Thymus (tissue), 11 donors: Measurements from ENCODE around the gene IGF2R. TPM values are rescaled to one million over a fixed set of nuclear protein-coding genes. Genes with fewer than 3 reads are reported as not detected.

Experiments
- DNase-seq, 9 donors: peaks; one replicate each; pipeline ENCODE4 v3.0.0-alpha.2; 2013; ENCODE audit warnings: low spot score in 9 of 9, low read depth in 6 of 9, missing footprints in 1 of 9
- H3K27ac ChIP-seq, 2 donors: one replicate each; pipeline ENCODE4 v1.5.1; 2013; ENCODE audit warnings: control low read depth in 1 of 2, low read depth in 1 of 2, low read length in 1 of 2, mild to moderate bottlenecking in 1 of 2, moderate library complexity in 1 of 2
- H3K27me3 ChIP-seq, 2 donors: one replicate each; pipeline ENCODE4 v1.5.1; 2013; ENCODE audit warnings: low read length in 1 of 2; ENCODE audit not compliant: control insufficient read depth in 2 of 2, insufficient read depth in 1 of 2
- H3K36me3 ChIP-seq, 2 donors: one replicate each; pipeline ENCODE4 v1.5.1; 2013; ENCODE audit warnings: low read length in 1 of 2, mild to moderate bottlenecking in 1 of 2, moderate library complexity in 1 of 2; ENCODE audit not compliant: control insufficient read depth in 2 of 2, insufficient read depth in 2 of 2
- H3K4me1 ChIP-seq, 2 donors: one replicate each; pipeline ENCODE4 v1.5.1; 2013; ENCODE audit warnings: low read length in 2 of 2; ENCODE audit not compliant: control insufficient read depth in 2 of 2, insufficient read depth in 2 of 2
- H3K4me3 ChIP-seq, 2 donors: one replicate each; pipeline ENCODE4 v1.5.1; 2013; ENCODE audit warnings: low read length in 2 of 2, control low read depth in 1 of 2, mild to moderate bottlenecking in 1 of 2
- H3K9me3 ChIP-seq, 2 donors: one replicate each; pipeline ENCODE4 v1.5.1; 2013; ENCODE audit warnings: low read length in 1 of 2, mild to moderate bottlenecking in 1 of 2; ENCODE audit not compliant: control insufficient read depth in 2 of 2, insufficient read depth in 1 of 2
- WGBS: extraction: QIAGEN DNeasy Blood & Tissue Kit; methylation state at CpG from one replicate; pipeline ENCODE4 v1.1.7; 2013; 5-methylcytosine and 5-hydroxymethylcytosine counted together
- polyA plus RNA-seq: library from polyadenylated mRNA; stranded (reverse); fragments of 200-250 nt; gene quantifications from one replicate; pipeline ENCODE4 v1.2.3, GENCODE V29; 2013
- total RNA-seq: library from RNA; stranded (reverse); fragments of 120-200 nt; gene quantifications from one replicate; pipeline ENCODE4 v1.2.4, GENCODE V29; 2013
- donor health status: healthy.

The IGF2R gene
- total and polyA plus RNA-seq, 2 donors: 16.3 to 16.6 TPM

DNA sequence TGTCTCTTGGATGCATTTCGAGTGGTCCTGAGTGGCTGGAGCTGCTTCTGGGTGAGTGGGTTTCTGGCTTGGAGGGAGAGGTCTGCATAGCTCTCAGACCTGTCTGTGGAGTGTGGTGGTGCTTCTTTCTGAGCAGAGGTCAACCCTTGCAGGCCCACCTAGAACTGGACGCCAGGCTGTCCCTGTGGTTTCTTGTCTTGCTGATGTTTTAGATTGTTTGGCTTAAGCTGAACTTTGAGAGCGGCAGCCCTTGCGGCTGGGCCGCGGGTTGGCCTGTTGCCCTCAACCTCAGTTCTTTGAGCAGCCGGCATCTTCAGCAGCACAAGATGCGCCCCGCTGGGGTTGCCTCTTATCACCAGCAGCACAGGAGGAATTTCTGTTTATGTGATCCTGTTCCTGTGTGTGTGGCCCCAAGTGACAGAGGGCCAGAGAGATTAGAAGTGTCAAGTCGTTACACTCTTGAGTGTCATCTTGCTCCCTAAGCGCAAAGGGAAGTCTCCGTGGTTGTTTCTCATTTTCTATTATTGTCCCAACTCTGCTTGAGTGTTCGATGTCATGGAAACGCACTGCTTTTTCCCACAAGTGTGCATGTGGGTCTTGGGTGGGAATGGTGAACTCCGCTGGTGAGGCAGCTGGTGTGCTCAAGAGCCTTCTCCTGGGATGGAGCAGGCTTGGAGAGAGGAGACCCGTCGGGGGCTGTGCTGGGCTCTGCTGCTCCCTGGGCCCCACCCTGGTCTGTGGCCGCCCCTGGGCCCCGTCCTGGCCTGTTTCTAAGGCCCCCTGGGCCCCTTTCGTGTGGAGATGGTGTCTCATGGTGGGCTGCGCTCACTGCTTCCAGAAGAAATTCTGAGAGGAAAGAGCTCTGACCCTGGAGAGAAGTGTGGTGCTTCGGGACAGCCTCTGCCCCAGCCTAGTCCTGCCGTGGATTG lies 132.7 kb downstream of the IGF2R start:
- no peak for DNase-seq
- Histone ChIP-seq H3K27ac (no peak overlapping the region), H3K27me3 (no peaks in the 10 kb centered on the region), H3K9me3 (no peaks in the 10 kb centered on the region), H3K4me1 (no peaks in the 10 kb centered on the region), H3K36me3 (peaks cover 70 to 74% of the 10 kb centered on the region in 2 donors), H3K4me3 (no peak overlapping the region)
- WGBS: 78% methylated on average over 23 of the region's 23 CpGs

DNA sequence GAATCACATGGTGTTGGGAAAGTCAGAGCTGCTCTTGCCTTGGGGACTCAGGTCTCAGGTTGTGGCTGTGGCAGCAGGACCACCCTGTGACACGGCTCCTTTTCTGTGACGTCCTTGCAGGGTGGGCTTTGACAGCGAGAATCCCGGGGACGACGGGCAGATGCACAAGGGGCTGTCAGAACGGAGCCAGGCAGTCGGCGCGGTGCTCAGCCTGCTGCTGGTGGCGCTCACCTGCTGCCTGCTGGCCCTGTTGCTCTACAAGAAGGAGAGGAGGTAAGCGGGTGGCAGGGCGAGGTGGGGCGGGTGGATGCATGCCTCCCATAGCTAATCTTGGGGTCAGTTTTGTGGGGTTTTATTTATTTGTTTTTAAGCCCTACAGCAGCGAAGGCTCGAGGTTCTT lies 133.5 kb downstream of the IGF2R start:
- DNase-seq: no peak
- Histone ChIP-seq H3K27me3 (no peaks in the 10 kb centered on the region), H3K4me1 (no peaks in the 10 kb centered on the region), H3K4me3 (no peak overlapping the region), H3K27ac (no peak overlapping the region), H3K36me3 (peaks cover 62 to 71% of the 10 kb centered on the region in 2 donors), H3K9me3 (no peaks in the 10 kb centered on the region)
- WGBS: 98% methylated on average over 16 of the region's 16 CpGs

DNA sequence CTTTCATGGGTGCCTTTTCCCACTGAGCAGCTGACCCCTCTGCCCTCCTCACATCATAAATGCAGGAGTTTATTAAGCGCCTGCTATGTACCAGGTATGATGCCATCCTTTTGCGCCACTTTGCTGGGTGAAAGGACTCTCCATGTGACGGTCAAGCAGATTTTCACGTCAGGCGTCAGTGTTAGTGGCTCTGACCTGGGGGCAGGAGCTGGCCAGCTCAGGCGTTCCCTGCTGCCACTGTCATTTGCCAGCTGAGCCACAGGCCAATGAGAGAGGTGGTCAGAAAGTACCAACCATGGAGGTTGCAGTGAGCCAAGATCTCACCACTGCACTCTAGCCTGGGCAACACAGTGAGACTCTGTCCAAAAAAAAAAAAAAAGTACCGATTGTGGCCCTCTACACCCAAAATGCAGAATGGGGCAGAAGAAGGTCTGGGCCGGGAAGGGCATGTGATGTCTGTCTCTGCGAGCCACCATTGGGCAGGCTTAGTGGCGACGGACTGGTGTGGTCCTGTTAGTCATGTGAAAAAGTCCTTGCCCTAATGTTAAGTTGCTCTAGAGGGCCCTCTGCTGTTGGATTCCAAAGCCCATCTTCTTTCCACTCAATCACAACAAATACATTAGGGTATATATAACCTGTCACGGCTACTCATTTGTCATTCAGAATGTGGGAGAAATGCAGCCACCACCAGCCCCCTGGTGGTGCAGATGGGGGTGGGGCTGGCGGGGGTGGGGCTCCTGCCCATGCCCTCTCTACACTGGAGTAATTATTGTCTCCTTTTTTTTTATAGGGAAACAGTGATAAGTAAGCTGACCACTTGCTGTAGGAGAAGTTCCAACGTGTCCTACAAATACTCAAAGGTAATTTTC lies 134.3 kb downstream of the IGF2R start:
- no peaks in the 10 kb centered on the region for H3K9me3 ChIP-seq
- H3K27ac ChIP-seq: no peak overlapping the region
- no peak overlapping the region for H3K4me3 ChIP-seq
- 97% methylated on average over 14 of the region's 14 CpGs for WGBS
- peaks cover 58 to 70% of the 10 kb centered on the region in 2 donors for H3K36me3 ChIP-seq
- H3K4me1 ChIP-seq: no peaks in the 10 kb centered on the region
- peak in 7 of 9 donors; percentile 1 to 39 (median 11) for DNase-seq
- H3K27me3 ChIP-seq: no peaks in the 10 kb centered on the region

DNA sequence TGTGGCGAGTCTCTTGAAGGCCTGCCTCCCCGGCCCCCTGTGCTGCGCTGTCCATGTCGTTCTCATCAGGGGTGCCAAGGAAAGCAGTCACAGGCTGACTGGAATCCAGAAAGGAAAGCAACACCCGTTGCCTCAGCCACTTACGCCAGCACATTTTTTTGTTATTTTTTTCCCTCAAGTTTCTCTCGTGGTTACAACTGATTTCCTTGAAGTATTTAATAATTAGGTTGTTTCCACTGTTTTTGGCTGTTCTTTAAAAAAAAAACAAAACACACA lies 134.9 kb downstream of the IGF2R start:
- DNase-seq: no peak
- WGBS: 91% methylated on average over 7 of the region's 7 CpGs

DNA sequence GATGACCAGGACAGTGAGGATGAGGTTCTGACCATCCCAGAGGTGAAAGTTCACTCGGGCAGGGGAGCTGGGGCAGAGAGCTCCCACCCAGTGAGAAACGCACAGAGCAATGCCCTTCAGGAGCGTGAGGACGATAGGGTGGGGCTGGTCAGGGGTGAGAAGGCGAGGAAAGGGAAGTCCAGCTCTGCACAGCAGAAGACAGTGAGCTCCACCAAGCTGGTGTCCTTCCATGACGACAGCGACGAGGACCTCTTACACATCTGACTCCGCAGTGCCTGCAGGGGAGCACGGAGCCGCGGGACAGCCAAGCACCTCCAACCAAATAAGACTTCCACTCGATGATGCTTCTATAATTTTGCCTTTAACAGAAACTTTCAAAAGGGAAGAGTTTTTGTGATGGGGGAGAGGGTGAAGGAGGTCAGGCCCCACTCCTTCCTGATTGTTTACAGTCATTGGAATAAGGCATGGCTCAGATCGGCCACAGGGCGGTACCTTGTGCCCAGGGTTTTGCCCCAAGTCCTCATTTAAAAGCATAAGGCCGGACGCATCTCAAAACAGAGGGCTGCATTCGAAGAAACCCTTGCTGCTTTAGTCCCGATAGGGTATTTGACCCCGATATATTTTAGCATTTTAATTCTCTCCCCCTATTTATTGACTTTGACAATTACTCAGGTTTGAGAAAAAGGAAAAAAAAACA lies 136.1 kb downstream of the IGF2R start:
- H3K4me1 ChIP-seq: no peaks in the 10 kb centered on the region
- H3K9me3 ChIP-seq: no peaks in the 10 kb centered on the region
- no peak for DNase-seq
- WGBS: 98% methylated on average over 20 of the region's 20 CpGs
- H3K4me3 ChIP-seq: no peak overlapping the region
- H3K36me3 ChIP-seq: peaks cover 61 to 72% of the 10 kb centered on the region in 2 donors
- no peaks in the 10 kb centered on the region for H3K27me3 ChIP-seq
- H3K27ac ChIP-seq: no peak overlapping the region

More for the DNA sequence above, 134.9 kb downstream of the IGF2R start:
- Histone ChIP-seq H3K27me3 (no peaks in the 10 kb centered on the region), H3K4me3 (no peak overlapping the region), H3K9me3 (no peaks in the 10 kb centered on the region), H3K36me3 (peaks cover 58 to 68% of the 10 kb centered on the region in 2 donors), H3K27ac (no peak overlapping the region), H3K4me1 (no peaks in the 10 kb centered on the region)

DNA sequence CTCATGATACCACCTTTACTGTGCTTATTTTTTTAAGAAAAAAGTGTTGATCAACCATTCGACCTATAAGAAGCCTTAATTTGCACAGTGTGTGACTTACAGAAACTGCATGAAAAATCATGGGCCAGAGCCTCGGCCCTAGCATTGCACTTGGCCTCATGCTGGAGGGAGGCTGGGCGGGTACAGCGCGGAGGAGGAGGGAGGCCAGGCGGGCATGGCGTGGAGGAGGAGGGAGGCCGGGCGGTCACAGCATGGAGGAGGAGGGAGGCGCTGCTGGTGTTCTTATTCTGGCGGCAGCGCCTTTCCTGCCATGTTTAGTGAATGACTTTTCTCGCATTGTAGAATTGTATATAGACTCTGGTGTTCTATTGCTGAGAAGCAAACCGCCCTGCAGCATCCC lies 137.1 kb downstream of the IGF2R start:
- H3K27me3 ChIP-seq: no peaks in the 10 kb centered on the region
- DNase-seq: no peak
- H3K27ac ChIP-seq: no peak overlapping the region
- H3K4me3 ChIP-seq: no peak overlapping the region
- H3K9me3 ChIP-seq: no peaks in the 10 kb centered on the region
- peaks cover 65 to 71% of the 10 kb centered on the region in 2 donors for H3K36me3 ChIP-seq
- 98% methylated on average over 14 of the region's 14 CpGs for WGBS
- H3K4me1 ChIP-seq: no peaks in the 10 kb centered on the region

DNA sequence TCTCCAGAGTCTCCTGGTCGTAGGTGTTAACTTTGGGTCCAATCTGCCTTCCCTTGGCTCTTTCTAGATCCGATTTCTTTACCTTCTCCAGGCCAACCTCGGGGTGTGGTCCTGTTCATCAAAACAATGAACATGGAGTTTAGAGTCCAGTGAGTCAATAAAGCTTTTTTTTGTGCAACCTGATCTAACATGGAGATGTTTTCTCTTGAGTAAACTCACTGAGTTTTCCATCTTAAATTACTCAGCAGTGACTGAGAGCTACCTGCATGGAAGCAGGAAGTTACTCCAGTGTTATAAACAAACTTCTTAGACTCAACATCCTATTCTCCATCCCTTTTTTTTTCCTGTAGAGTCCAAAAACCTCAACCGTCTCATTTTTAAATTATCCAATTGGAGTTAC lies 137.8 kb downstream of the IGF2R start:
- WGBS: 95% methylated on average over 4 of the region's 4 CpGs
- H3K4me1 ChIP-seq: no peaks in the 10 kb centered on the region
- H3K9me3 ChIP-seq: no peaks in the 10 kb centered on the region
- peaks cover 58 to 66% of the 10 kb centered on the region in 2 donors for H3K36me3 ChIP-seq
- H3K27me3 ChIP-seq: no peaks in the 10 kb centered on the region
- no peak overlapping the region for H3K4me3 ChIP-seq
- no peak for DNase-seq
- H3K27ac ChIP-seq: no peak overlapping the region

DNA sequence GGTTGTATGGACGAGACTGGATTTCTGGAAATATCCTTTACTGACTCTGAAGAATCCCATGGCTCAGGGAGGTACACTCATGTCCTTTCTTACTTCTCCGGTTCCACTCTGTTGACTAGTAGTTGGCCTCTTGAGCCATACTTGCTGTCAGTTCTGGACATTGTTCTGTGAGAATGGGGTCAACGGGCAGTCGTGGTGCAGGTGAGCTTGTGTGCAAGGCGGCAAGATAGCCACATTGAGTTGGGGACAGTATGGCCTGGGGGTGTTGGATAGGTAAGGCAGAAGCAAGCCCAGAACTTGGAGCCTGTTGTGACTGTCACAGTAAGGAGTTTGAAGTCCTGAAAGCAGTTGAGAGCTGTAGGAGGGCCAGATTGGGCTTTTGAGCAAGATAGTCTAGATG lies 139.2 kb downstream of the IGF2R start:
- no peaks in the 10 kb centered on the region for H3K4me1 ChIP-seq
- no peak overlapping the region for H3K27ac ChIP-seq
- no peaks in the 10 kb centered on the region for H3K27me3 ChIP-seq
- no peak overlapping the region for H3K4me3 ChIP-seq
- 97% methylated on average over 5 of the region's 5 CpGs for WGBS
- DNase-seq: no peak
- no peaks in the 10 kb centered on the region for H3K9me3 ChIP-seq
- peaks cover 48 to 54% of the 10 kb centered on the region in 2 donors for H3K36me3 ChIP-seq
